ENCODE data around the gene MYRIP.

DNA sequence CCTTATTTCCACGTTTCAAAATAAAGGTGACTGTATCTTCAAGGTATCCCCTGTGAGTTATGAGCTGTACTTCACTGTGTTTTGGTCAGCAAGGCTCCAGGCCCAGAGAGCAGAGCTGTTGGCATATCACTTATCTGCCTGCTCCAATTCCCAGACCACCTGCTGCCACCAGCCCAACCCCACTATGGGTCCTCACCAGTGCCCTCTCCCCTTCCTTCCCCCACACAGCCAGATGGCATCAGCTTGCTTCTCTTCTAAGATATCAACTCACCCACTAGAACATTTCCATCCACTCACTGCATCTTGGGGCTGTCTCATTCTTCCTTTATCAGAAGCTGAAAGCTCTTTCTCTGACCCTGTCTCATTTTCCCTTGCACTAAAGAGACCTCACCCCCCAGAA is 363.2 kb downstream of the MYRIP start:
- no peak for TF ChIP-seq POLR2AphosphoS5 (IDR thresholded peaks at IDR 0.05; ENCODE audit: borderline replicate concordance, low read depth, low read length)
- no peak for TF ChIP-seq EZH2 (IDR thresholded peaks at IDR 0.05)
- TF ChIP-seq FOXP2 (optimal IDR thresholded peaks at IDR 0.05; ENCODE audit: control extremely low read depth, extremely low read length, insufficient read depth): no peak
